OCI-M1 (cell line): ENCODE results near the gene DNAJC5G.
"Not testable (repeated sequence)": the region's sequence is repeated elsewhere in the genome, so short reads cannot be mapped to it uniquely, and the experiment has no call there.

Experiments used
- DNase-seq: peaks from one replicate; lab custom pipeline; 2025; lab: John Stamatoyannopoulos, UW

The DNAJC5G gene

DNA sequence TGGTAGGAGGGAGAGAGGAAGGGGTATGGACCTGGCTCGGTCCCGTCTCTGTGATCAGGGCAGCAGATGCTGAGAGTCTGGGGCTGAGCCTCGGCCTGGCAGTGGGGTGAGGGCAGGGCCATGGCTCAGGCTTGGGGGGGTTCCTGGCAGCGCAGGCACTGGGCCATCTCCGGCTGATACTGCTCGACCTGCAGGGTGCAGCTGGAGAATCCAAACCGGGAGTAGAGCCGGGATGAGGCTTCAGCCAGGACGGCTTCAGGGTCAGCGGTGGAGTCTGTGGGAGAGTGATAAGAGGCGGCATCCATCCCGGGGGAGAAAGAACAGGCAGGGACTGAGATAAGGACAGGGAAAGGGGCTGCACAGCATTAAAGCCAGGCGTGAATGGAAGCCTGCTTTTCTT lies 20.0 kb upstream of the DNAJC5G start:
- DNase-seq: peak; percentile 39

GRCh38 chr2:27255660-27256059 lies 19.6 kb upstream of the DNAJC5G start:
- no peak for DNase-seq

GRCh38 chr2:27256855-27257454 lies 18.3 kb upstream of the DNAJC5G start:
- no peak for DNase-seq

- no peak for DNase-seq
Observed at GRCh38 chr2:27258051-27258450, 17.2 kb upstream of the DNAJC5G start.

GRCh38 chr2:27261241-27261925 lies 13.8 kb upstream of the DNAJC5G start:
- no peak for DNase-seq

DNA sequence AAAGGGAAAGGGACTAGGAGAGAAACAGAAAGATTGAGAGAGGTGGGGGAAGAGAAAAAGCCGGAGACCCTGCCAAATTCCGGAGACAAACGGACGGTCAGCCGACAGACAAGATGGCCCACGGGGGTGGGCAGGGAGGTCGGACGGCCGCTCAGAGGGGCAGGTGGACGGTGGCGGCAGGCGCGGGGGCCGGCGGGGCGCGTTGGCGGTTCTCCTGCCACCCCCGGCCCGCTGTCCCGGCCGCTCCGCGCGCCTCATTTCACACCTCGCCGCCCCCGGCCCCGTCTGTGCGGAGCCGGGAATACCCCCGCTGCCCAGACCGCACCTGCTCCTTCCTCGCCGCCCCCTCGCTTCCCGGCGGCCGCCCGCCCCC lies 13.3 kb upstream of the DNAJC5G start:
- DNase-seq: no peak

DNA sequence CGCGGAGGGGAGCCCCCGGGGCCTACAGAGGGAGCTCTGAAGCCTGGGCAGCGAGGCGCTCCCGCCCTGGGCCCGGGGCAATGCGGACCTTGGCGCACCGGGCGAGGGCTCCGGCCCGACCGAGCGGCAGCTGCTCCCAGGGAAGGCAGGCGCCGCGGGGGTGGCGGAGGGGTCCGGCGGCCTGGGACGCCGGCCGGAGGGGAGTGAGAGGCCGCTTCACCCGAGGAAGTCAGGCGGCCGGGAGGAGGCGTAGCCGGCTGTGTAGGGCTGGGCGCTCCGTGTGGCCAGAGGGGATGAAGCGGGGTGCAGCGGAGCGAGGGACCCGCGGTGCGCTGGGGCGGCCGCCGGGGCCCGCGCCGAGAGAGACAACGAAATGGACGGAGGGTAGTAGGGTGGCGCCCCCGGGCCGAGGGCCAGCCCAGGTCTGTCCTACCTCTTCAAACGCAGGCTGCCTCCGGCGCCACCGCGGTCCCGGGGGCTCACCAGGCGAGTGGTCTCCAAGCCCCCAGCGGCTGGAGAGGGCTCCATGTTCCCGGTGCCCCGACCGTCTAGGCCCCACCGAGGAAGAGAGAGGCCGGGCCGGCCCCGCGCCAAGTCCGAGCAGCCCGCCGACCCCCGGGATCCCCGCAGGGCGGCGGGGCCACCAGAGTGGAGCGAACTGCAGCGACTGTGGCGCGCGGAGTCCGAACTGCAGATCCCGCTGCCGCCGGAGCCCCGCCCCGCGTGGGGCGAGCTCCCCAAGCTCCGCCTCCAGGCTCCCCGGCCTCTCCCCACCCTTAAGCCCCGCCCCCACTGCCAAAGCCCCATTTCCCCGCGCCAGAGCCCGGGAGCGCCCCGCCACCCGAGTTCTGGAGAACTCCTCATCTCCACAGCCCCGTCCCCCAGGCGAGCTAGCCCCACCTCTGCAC lies 12.6 kb upstream of the DNAJC5G start, which contains the start of gene SLC30A3:
Gene SLC30A3, minus strand, starts transcription at position 669 of the 908 bp plus-strand sequence. Its CDS starts 141 bp downstream, at position 528.
- no peak for DNase-seq

DNA sequence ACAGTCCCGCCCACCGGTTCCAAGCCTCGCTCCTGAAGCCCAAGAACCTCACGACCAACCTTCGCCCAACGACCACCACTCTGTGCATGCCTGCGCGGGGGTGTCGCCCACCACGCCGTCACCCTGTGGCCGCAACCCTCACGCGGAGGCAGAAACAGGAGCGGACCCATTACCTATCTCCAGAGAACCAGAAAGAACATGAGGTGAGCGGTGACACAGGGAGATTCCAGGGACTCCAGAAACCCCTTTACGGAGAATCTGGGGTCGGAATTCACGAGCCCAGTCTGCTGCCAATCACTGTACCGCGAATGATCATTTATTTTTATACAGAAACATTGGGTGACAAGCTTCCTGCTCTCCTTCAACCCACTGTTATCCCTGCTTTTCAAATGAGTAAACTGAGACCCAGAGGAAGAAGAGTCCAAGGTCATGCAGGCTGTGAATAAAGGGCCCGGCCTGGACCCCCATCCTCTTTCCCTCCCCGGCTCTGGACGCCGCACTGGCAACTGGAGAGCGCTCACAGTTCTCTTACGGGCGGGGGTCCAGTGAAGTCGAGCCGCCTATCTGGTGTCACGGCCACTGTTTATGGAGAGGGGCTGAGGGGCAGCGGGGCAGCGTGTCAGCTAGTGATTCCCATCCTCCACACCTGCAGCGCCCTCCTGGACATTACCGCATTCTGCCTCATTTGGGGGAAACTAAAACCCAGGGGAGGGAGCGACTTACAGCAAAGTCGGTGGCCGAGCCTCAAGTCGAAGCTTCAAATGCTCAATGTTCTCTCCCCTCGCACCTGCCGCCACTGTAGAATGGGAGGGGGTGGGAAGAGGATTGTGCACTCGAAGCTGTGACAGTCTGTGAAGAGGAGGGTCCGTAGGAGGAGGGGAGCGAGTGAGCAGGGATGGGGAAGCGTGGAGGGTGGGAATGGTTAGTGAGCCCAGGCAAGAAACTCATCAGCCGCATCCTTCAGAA lies 11.7 kb upstream of the DNAJC5G start:
- no peak for DNase-seq

DNA sequence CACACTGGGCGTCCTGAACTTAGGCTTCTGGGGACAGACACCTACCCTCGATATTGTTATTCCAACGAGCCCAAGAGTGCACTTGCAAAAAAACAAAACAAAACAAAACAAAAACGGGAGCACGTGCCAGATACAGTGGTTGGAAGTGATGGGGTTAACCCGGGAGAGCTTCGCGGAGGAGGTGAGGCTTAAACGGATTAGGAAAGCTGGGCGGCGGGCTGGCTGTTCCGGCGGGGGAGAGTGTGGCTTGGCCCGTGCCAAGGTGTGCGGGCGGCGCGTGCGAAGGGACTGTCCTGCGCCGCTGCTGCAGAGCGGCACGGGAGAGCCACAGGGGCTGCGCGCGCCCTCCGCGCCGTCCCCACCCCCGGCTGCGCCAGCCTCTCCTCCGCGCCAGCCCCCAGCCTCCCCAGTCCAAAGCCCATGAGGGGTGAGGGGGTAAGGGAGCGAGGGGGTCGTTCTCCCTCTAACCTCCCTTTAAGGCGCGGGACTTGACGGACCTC lies 10.9 kb upstream of the DNAJC5G start:
- no peak for DNase-seq

DNA sequence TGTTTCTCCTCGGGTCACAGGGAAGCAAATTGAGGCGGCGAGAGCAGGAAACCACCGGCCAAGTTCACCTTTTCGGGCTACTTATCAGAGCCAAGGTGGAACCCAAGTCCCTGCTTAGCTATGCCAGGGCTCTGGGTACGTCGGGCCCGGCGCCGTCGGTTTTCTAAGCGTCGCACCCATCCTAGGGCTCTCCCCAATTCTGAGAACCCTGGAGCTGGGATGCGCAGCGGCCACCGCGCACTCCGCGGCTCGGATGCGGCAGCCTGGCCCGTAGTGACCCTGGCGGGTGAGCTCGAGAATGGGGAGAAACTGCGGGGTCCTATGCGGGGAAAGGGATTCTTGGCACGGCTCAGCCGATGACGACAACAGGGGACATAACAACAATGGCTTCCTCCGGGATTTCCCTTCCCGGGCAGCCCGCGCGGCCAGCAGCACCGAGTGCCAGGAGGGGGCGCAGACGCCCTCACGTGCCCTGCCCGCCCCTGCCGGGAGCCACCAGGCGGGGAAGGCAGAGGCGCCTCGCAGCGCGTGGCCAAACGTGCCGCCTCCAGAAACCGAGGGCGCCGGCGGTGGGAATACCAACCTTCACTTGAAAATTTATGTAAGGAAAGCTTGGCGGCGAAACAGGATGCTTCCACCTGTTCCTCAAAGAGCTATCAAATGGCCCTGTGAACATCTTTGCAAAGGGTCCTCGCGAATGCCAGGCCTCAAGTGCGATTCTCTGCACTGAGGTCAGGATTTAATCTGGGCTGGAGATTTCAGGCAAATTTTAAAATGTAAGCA lies 10.3 kb upstream of the DNAJC5G start:
- peak; percentile 62 for DNase-seq

- DNase-seq: no peak
Observed at GRCh38 chr2:27265536-27265870, 9.7 kb upstream of the DNAJC5G start.

GRCh38 chr2:27268296-27268695 lies 6.9 kb upstream of the DNAJC5G start:
- not testable (repeated sequence) for DNase-seq

GRCh38 chr2:27270131-27270530 lies 5.1 kb upstream of the DNAJC5G start:
- DNase-seq: no peak

GRCh38 chr2:27270670-27271069 lies 4.6 kb upstream of the DNAJC5G start:
- DNase-seq: peak; percentile 53

DNA sequence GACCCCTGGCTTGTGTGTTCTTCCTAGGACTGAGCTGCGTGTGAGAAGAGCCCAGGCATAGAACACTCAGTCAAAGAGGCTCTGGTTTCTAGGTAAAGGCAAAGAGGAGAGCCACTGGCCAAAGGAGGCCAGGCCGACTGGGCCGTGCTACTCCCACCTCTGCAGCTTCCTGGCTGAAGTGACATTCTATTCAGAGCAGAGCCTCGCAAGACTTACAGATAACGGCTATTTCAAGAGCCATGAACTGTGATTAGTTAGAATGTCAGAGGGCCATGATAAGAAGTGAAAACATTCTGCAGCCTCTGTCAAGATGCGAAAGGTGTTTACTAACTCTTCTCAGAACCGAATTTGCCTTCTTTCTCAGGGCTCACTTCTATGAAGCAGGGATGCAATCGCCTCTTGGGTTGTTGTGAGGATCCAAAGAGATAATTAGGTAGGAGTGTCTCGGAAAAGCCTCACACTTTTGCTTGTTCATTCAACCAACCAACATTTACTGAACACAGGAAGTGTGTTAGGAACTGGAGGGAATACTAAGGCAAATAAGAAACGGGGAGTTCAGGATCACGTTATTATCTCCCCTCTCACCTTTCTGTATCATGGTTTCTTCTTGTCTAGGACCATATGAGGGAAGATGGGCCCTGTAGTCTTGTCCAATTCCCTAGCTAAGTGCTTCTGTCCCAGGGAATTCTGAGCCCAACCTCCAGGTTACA lies 3.4 kb upstream of the DNAJC5G start:
- peak; percentile 60 for DNase-seq

DNA sequence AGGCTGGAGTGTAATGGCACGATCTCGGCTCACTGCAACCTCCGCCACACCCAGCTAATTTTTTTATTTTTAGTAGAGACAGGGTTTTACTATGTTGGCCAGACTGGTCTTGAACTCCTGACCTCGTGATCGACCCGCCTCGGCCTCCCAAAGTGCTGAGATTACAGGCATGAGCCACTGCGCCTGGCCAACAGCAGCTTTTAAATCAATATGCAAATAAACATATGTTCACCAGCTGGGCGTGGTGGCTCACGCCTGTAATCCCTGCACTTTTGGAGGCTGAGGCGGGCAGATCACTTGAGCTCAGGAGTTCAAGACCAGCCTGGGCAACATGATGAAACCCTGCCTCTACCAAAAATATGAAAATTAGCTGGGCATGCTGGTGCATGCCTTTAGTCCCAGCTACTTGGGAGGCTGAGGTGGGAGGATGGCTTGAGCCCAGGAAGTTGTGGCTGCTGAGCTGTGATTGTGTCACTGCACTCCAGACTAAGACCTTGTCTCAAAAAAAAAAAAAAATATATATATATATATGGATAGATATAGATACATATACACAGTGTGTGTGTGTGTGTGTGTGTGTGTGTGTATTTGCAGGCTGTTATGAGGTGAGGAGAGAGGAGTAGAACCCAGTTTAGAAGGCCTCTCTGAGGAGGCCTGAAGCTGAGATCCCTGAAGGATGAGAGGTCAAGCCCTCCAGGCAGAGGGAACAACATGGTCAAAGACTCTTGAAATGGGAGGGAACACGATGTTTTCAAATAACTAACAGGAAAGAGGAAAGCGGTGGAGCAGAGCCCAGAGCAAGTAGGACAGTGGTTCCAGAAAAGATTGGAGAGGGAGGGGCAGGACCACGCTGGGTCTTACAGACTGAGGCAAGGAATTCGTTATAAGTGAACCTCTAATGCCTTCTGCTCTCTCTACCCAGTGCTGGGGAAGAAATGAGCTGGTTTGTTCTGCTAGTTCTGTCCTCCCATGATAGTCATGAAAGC lies 2.4 kb upstream of the DNAJC5G start:
- not testable (repeated sequence) for DNase-seq

DNA sequence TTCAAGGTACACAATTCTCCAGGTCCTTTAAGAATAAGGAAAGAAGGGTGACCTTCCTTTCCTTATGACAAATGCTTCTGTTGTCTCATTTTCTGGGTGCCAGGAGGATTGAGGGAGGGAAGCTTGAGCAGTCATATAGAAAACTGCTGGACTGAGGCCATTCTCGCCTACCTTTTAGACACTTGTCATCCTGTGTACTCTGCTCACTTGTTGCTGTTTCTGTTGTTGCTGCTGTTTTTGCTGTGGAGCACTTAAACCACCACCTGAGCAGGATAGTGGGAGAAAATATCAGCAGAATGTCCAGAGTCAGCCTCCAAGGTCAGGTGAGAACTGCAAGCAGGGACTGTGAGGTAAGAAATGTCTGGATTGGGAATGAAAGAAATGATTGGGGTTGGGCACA lies 2.8 kb downstream of the DNAJC5G start:
- no peak for DNase-seq

GRCh38 chr2:27280826-27281225 lies 5.6 kb downstream of the DNAJC5G start:
- DNase-seq: no peak

DNA sequence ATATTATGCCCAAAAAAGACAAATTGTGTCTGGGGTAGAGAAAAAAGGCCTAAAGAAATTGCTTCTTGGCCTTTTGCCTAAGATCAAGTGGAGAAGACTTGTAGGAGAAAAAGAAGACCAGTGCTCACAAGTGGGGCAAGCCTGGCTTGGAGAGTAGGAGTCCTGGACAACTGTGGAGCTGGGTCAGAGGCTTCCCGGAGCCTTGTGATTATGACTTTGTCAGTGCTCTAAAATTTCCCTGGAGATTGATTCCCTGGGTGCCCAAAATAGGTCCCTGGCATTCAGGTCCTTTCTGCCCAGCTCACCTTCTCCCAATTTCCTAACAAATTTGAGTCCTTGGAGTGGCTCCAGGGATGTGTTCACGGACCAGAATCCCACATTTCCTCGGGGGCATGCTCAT lies 6.2 kb downstream of the DNAJC5G start:
- DNase-seq: no peak
